HG02678 (cell line): ENCODE results near the gene ABHD1.
"Not testable (repeated sequence)": the region's sequence is repeated elsewhere in the genome, so short reads cannot be mapped to it uniquely, and the experiment has no call there.

Source experiments
- ATAC-seq: cut with Tn5 transposase; IDR thresholded peaks from one replicate; pipeline ENCODE4 v1.9.1; 2021; ENCODE audit warnings: mild to moderate bottlenecking, moderate library complexity; ENCODE audit not compliant: unreplicated experiment

Gene ABHD1

DNA sequence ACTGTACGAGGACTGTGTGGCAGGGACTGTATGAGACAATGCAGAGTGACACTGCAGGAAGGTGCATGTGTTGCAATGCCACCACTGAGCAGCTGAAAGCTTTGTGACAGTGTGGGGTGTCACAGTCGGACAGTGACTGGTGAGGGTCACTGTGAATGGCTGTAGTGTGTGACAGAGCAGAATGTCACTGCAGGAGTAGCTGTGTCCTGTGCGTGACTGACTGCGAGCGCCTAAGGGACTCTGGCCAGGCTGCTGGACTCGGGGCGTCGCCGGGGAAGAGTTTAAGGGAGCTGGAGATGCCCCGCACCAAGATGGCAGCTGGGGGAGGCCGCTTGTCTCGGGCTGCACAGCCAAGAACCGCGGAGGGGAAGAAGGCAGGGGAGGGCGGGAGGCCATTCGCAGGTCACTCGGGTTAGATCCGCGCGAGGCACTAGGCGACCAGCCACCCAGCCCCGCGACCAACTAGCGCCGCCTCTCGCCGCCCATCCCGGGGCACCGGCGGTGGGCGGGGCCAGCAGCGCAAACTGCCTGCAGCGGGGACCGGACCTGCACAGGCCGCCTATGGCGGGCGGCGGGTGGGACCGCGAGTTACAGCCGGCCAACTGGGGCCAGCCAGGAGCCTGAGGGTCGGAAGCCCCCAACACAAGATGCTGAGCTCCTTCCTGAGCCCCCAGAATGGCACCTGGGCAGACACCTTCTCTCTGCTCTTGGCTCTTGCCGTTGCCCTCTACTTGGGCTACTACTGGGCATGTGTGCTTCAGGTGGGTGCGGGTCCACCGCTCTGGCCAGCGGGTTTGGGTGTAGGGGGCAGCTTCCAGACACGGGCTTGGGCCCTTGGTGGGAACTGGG is at the start of gene ABHD1:
Gene ABHD1 (plus strand): TSS at position 514 of the 849 bp plus-strand sequence. CDS start 134 bp downstream, at position 648.
- no peak for ATAC-seq

DNA sequence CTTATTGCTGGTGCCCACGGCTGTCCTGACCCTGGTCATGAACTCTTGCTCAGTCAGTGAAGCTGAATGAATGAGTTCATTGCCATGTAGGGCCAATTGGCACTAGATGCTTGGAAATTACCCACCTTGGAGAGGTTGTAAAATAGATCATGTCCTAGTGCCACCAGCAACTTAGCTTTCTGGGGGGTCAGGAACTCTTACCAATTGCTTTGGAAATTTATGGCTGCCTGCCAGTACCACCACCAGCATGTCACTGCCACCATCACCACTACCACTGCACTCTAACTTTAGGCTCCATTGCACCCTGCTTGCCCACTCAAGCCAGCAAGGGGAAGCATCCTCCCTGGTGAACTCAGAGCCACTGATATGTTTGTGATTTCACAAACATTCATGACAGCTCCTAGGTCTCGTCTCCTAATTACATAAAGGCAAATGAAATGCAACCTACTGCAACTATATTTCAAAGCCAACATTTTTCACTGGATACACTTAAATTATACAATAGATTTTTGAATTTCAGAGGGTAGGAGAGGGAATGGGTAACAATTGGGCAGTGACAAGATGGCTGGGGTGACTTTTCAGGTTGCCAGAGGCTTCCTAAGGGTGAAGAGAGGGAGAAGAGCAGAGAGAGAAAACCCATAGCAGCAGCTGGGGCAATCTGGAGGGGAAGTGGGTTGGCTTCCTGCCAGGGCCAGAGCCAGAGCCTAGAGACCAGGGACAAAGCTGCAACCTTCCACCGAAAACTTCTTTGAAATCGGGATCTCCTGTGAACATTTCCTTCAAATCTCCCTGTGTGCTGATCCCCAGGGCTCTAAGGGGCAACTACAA is 48.7 kb upstream of the ABHD1 start:
- no peak for ATAC-seq

DNA sequence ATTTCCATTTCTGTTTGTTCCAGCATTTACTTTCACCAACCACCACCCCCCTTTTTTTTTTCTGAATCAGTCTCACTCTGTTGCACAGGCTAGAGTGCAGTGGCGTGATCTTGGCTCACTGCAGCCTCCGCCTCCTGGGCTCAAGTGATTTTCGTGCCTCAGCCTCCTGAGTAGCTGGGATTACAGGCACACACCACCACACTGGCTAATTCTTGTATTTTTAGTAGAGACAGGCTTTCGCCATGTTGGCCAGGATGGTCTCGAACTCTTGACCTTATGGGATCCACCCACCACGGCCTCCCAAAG is 48.1 kb upstream of the ABHD1 start:
- not testable (repeated sequence) for ATAC-seq

DNA sequence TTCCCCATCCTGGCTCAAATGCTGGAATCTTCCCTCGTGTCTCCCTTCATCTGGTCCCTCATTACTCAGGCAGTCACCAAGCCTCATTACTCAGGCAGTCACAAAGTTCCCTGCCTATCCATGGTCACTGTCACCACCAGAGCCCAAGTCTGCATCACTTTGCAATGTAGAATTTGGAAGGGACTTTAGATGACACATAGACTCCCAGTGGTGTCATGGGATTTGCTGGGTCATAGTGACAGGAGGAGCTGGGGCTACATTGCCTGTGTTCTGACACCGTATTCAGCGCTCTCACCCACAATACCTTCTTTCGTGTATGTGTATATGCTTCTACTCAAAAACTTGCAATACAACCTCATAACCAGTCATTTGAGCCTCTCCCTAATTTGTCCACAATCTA is 47.3 kb upstream of the ABHD1 start:
- ATAC-seq: no peak

DNA sequence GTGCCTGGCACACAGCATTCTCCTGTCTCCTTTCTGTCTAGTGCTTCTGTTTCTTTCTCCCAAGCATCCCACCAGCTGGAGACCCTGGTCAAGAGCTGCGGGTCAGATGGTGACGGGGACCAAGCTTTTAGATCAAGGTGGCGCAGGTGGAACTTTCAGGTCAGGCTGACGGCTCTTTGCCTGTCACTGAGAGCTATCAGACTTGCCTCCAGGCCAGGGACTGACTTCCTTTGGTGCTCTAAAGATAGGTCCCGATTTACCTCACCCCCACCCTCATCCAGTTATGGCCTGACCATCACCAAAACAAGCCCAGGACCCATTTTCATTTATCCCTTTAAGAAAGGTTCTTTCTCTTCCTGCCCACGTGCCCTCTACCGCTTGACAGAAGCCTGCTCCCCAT is 46.4 kb upstream of the ABHD1 start:
- no peak for ATAC-seq

GRCh38 chr2:27078267-27079194 is 45.1 kb upstream of the ABHD1 start, which contains the start of gene EMILIN1:
TSS of gene EMILIN1 (plus strand) at chr2:27078615. CDS start at chr2:27079066, 451 bp downstream.
- ATAC-seq: no peak

DNA sequence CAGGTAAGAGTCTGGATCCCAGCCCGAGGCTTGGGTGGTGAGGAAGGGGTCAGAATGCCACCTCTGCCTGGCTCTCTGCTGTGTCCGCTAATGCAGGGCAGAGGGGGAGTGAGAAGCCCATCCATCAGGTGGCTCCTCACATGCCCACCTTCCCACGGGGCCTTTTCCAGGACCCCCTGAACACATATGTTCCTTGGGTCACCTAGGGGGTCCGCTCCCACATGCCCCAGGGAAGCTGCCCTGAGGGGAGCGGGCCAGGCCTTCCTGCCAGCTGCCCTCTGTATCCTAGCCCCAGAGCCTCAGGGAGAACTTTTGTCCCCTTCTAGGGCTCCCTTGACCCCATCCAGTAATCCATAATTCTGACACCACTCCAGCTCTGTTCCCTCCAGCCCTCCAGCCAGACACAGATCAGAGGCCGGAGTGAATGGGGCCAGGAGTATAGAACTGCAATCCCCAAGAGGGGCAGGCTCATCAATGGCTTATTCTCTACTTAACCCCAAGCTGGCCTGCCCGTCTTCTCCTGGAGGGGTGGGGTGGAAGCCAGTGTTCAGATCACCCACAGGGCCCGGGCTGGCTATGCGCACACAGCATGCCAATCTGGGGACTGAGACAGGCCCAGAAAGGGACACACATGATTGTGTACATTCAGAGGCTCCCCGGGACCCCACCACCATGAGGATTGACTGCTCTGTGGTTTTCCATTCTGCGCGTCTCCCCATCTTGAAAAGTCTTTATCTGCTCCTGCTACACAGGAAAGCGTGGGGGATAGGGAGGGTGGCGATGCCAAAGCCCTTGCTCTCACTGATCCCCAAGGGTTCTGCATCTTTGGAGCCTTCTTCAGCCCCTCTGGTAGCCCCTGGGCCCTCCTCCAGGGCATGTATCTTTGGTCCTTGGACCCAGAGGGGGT is 44.1 kb upstream of the ABHD1 start:
- no peak for ATAC-seq

GRCh38 chr2:27080140-27080469 is 43.5 kb upstream of the ABHD1 start:
- no peak for ATAC-seq

- ATAC-seq: no peak
Measured at GRCh38 chr2:27080603-27080936, 43.0 kb upstream of the ABHD1 start.

GRCh38 chr2:27081984-27082772 is 41.4 kb upstream of the ABHD1 start:
- ATAC-seq: no peak

DNA sequence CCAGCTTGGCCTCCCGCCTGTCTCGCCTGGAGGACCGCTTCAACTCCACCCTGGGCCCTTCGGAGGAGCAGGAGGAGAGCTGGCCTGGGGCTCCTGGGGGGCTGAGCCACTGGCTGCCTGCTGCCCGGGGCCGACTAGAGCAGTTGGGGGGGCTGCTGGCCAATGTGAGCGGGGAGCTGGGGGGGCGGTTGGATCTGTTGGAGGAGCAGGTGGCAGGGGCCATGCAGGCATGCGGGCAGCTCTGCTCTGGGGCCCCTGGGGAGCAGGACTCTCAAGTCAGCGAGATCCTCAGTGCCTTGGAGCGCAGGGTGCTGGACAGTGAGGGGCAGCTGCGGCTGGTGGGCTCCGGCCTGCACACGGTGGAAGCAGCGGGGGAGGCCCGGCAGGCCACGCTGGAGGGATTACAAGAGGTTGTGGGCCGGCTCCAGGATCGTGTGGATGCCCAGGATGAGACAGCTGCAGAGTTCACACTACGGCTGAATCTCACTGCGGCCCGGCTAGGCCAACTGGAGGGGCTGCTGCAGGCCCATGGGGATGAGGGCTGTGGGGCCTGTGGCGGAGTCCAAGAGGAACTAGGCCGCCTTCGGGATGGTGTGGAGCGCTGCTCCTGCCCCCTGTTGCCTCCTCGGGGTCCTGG is 40.7 kb upstream of the ABHD1 start:
- no peak for ATAC-seq

GRCh38 chr2:27083410-27084296 is 40.0 kb upstream of the ABHD1 start:
- no peak for ATAC-seq

DNA sequence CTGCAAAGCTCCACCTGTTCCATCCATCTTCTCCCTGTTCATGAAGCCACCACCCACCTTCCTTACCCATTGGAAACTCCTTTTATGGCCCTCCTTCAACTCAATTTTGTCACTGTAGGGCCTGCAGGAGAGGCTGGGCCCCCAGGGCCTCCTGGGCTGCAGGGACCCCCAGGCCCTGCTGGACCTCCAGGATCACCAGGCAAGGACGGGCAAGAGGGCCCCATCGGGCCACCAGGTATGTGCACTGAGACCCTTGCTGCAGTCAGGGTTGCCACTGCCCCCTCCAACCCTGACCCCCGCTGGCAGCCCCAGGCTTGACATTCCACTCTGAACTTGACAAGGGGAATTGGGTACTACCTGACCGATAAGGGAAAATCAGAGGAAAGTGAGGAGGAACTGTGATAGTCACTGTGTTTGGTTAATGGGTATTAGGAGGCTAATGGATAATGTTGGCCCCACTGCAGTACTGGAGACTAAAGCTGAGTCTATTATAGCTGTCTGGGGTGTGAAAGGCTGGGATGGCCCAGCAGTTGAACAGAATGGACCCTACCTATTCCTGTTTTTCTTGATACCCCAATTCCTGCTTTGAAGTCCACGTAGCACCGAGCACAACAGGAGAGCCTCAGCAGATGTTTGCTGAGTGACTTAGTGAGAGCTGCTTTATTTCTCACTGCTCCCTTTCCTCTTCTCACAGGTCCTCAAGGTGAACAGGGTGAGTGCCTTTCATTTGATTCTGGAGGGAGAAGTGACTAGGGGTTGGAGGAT is 39.1 kb upstream of the ABHD1 start:
- ATAC-seq: no peak

GRCh38 chr2:27085062-27085672 is 38.4 kb upstream of the ABHD1 start:
- no peak for ATAC-seq

DNA sequence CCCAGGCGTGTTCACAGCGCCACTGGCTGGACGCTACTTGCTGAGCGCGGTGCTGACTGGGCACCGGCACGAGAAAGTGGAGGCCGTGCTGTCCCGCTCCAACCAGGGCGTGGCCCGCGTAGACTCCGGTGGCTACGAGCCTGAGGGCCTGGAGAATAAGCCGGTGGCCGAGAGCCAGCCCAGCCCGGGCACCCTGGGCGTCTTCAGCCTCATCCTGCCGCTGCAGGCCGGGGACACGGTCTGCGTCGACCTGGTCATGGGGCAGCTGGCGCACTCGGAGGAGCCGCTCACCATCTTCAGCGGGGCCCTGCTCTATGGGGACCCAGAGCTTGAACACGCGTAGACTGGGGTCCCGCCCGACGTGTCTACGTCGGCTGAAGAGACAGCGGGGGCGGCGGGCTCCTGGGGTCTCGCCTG is 37.9 kb upstream of the ABHD1 start:
- ATAC-seq: peak; percentile 7

GRCh38 chr2:27086090-27086723 is 37.4 kb upstream of the ABHD1 start:
- peak; percentile 82 for ATAC-seq
